GM10248 (cell line): ENCODE data around the gene TTC5.

ENCODE experiments used
- CTCF ChIA-PET: fragments of 300-600 bp; sonication (Branson Sonifier 250); formaldehyde crosslinking; extraction: SDS; loops from one replicate; lab custom pipeline; 2021; ENCODE audit warnings: antibody characterized with exemption; lab: Yijun Ruan, JAX
- POLR2A ChIA-PET: fragments of 350-650 bp; sonication (Branson Sonifier 250); formaldehyde crosslinking; extraction: SDS; loops from one replicate; lab custom pipeline; 2020; ENCODE audit warnings: antibody characterized with exemption; lab: Yijun Ruan, JAX
- DNase-seq: peaks from one replicate; pipeline ENCODE4 v3.0.0; 2012; ENCODE audit errors: extremely low spot score
- TF ChIP-seq, protein P1 (sequence below): IDR thresholded peaks from 2 replicates; pipeline ENCODE4 v1.5.1; 2012; ENCODE audit warnings: mild to moderate bottlenecking, low read depth; ENCODE audit errors: extremely low read depth, missing control alignments, control extremely low read depth

The TTC5 gene

DNA sequence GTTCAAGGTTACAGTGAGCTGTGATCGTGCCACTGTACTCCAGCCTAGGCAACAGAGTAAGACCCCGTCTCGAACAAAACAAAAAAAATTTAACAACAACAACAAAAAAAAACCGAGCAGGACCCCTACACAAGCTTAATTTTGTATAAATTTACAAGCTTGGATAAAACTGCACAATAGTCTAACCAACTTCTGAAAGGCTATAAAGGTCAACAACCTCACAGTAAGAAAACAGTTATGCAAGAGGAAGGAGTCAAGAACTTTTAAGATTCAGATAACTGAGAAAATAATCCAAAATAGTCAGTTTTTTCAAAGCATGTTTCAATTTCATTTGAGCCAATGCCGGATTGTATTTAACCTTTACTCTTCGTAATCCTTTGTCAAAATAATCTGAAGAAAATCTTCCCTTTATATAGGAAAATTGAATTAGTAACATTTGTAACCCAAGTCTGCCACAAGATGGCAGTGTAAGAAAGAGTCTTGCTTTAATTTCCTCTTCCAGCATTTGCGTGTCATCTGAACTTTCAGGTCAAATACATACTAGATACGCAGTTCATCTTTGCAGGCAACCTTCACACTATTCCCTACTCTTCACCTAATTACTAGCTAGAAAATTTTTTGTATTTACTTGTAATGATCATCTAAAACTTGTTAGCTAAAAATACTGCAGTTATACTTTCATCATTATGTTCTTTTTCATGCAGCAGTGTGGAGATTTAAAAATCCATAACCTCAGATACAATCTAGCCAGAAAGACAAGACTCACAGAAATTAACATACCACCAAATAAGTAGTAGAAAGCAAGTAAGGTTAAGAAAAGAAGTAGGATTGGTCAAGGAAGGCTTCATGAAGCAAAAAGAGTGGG, 21.5 kb upstream of the TTC5 start:
- ChIA-PET POLR2A (no interaction called here), CTCF (interaction anchor here (0.7 to 6.3 kb wide), 45 partner anchors 9 to 371 kb away, joined by 3 to 101 read pairs (median 4); partner anchors contain the start of genes PARP2, PIP4P1, PNP and RNASE4)
- DNase-seq, result peak; percentile 60
- TF ChIP-seq, protein P1, sequence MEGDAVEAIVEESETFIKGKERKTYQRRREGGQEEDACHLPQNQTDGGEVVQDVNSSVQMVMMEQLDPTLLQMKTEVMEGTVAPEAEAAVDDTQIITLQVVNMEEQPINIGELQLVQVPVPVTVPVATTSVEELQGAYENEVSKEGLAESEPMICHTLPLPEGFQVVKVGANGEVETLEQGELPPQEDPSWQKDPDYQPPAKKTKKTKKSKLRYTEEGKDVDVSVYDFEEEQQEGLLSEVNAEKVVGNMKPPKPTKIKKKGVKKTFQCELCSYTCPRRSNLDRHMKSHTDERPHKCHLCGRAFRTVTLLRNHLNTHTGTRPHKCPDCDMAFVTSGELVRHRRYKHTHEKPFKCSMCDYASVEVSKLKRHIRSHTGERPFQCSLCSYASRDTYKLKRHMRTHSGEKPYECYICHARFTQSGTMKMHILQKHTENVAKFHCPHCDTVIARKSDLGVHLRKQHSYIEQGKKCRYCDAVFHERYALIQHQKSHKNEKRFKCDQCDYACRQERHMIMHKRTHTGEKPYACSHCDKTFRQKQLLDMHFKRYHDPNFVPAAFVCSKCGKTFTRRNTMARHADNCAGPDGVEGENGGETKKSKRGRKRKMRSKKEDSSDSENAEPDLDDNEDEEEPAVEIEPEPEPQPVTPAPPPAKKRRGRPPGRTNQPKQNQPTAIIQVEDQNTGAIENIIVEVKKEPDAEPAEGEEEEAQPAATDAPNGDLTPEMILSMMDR, result peak; percentile 58

DNA sequence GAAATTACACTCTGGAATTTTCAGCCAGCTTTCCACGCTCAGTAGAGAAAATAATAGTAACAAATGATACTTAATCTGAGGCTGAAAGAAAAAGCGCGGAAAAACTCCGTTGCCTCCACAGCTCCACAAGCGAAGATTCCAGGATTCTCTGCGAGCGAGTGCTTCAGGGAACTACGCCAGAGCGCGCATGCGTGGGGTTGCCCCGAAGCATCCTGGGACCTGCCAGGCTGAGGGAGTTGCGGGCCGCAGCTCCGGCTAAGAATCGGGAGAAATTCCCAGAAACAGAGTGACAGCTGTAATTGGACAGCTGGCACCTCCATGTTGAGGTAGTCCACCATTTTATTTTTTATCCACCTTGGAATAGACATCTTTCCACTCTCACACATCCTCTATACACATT, 12.0 kb upstream of the TTC5 start:
- POLR2A ChIA-PET, result interaction anchor here (0.5 to 1.0 kb wide), 2 partner anchors 25 to 1130 kb away, joined by 5 read pairs; no protein-coding TSS in a partner anchor
- CTCF ChIA-PET, result interaction anchor here (0.8 to 3.4 kb wide), 4 partner anchors 10 to 373 kb away, joined by 3 to 41 read pairs (median 5); partner anchors contain the start of gene PARP2
- no peak for DNase-seq
- TF ChIP-seq, protein P1, result no peak

DNA sequence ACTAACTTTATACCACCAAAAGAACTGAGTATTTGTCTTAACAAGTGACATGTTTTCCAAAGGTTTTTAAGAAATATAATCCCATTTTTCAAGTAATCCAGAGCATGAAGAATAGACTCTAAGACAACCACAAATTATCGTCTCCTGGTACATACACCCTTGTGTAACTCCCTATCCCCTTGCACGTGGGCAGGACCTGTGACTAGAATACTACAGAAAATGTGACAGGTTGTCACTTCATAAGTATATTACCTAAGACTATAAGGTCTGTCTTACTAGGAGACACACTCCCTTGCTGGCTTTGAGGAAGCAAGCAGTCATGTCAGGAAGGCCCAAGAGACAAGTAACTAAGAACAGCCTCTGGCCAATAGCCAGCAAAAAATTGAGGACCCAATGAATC, 8.3 kb upstream of the TTC5 start:
- POLR2A ChIA-PET, result no interaction called here
- no peak for DNase-seq
- CTCF ChIA-PET, result interaction anchor here (1.2 kb wide), 1 partner anchor 14 kb away, joined by 3 read pairs; no protein-coding TSS in a partner anchor
- TF ChIP-seq, protein P1, result no peak

DNA sequence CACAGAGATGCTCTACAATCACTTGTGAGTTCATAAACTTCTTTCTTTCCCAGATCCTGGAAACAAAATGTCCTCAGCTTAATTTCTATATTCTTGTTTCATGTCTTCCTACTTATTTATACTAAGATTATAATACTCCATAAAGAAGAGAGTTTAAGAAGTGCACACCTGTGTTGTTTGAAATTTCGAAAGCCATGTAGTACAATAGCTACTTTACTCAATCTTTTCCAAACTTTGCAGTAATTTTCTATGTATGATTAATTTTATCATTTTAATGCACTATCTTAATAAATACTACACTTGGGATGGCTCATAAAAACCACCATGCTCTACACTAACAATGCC, 300 bp upstream of the TTC5 start:
- TF ChIP-seq, protein P1, result no peak
- ChIA-PET CTCF (interaction anchor here (0.6 to 2.7 kb wide), 9 partner anchors 10 to 304 kb away, joined by 3 to 13 read pairs (median 3); no protein-coding TSS in a partner anchor), POLR2A (no interaction called here)
- no peak for DNase-seq

DNA sequence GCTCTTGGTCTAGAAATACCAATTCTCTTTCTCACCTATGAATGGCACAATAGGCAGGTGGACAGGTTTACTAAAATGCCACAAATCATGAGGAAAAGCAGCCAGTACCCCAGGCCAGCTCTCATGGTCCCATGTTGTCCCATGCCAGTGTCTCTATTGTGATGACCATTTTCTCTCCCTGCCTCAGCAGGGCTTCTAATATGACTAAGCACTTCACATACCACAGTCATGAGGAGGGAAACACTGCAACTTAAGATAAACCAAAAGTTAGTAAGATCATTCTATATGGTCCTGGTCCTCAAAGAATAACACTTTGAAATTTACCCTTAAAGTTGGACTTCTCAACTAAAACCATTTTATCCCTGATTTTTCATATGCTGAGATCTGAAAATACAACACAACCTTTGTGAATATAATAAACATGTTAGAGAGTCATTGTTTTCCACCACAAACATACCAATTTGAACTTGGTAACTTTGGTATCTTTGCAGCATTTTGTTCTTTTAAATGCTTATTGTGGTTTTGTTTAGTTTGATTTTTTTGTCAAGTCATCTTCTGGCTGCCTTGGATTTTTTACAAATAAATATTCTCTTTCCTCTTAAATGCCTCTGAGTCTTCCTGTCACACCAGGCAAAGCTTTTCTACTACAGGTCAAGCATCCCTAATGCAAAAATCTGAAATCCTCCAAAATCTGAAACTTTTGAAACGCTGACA, 3.6 kb downstream of the TTC5 start:
- DNase-seq, result no peak
- POLR2A ChIA-PET, result no interaction called here
- TF ChIP-seq, protein P1, result no peak
- CTCF ChIA-PET, result no interaction called here

DNA sequence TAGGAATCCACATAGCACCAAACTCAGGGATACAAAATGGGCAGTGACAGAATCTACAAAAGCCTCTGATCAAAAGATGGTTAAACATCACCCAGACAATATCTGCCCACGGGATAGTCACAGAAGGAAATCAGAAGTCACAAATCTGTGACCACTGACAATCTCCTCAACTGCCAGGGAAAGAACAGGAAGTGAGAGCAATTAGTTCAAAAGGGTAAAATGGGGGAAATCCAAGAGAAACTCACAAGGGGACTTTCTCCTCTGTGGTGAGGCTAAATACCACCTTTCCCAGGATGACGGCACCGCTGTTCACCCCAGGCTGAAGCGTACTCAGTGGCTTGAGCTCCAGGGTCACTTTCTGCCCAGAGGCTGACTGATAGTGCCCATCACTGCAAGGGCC, 10.7 kb downstream of the TTC5 start:
- CTCF ChIA-PET, result interaction anchor here (0.8 to 2.9 kb wide), 2 partner anchors 10 to 33 kb away, joined by 3 to 13 read pairs; partner anchors contain the start of gene TTC5
- TF ChIP-seq, protein P1, result no peak
- POLR2A ChIA-PET, result no interaction called here
- peak; percentile 23 for DNase-seq
